GM18868 (cell line): Measurements from ENCODE around the gene ZDBF2.
A peak's percentile ranks its signal among the peaks of the same experiment; 100 is the strongest.
"Not testable (repeated sequence)": the region's sequence is repeated elsewhere in the genome, so short reads cannot be mapped to it uniquely, and the experiment has no call there.

Experiments
- ATAC-seq: cut with Tn5 transposase; IDR thresholded peaks from one replicate; pipeline ENCODE4 v1.9.1; 2021; ENCODE audit warnings: mild to moderate bottlenecking, moderate library complexity; ENCODE audit not compliant: unreplicated experiment

ZDBF2 gene

DNA sequence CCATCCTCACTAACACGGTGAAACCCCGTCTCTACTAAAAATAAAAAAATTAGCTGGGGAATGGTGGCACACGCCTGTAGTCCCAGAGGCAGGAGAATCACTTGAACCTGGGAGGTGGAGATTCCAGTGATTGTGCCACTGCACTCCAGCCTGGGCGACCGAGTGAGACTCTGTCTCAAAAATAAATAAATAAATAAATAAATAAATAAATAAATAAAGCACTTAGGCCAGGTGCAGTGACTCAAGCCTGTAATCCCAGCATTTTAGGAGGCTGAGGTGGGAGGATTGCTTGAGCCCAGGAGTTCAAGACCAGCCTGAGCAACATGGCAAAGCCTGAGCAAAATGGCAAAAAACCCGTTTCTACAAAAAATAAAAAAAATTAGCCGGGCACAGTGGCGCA is 15.8 kb upstream of the ZDBF2 start:
- ATAC-seq: not testable (repeated sequence)

DNA sequence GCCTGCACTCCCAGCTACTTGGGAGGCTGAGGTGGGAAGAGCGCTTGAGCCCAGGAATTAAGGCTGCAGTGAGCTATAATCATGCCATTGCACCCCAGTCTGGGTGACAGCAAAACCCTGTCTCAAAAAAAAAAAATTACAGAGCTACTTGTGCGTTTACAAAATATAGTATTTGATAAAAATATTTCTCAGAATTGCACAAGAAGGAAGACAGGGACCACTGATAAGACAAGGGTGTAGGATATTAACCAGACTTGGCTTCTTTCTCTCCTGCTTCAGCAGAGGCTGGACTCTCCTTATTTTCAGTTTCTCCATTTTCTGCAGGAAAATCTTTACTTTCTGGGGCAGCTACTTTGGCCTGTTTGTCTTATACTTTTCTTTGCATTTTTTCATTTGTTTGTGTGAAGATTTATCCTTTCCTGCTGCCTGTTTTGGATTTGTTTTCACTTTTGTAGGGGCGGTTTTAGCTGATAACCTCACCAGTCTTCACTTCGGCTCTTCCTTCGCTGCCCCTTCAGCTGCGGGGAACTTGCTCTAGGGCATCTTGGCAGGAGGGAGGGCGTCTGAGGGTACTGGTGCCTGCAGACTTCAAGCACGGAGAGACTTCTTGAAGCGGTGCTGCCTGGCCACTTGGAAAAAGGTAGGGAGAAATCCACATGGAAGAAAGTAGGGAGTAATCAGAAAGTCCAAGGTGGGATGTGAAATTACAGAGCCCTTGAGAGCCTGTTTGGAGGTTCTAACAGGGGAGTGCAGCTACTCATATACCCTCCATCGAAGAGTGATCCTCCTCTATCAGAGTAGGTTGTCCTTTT is 14.9 kb upstream of the ZDBF2 start:
- ATAC-seq: no peak

DNA sequence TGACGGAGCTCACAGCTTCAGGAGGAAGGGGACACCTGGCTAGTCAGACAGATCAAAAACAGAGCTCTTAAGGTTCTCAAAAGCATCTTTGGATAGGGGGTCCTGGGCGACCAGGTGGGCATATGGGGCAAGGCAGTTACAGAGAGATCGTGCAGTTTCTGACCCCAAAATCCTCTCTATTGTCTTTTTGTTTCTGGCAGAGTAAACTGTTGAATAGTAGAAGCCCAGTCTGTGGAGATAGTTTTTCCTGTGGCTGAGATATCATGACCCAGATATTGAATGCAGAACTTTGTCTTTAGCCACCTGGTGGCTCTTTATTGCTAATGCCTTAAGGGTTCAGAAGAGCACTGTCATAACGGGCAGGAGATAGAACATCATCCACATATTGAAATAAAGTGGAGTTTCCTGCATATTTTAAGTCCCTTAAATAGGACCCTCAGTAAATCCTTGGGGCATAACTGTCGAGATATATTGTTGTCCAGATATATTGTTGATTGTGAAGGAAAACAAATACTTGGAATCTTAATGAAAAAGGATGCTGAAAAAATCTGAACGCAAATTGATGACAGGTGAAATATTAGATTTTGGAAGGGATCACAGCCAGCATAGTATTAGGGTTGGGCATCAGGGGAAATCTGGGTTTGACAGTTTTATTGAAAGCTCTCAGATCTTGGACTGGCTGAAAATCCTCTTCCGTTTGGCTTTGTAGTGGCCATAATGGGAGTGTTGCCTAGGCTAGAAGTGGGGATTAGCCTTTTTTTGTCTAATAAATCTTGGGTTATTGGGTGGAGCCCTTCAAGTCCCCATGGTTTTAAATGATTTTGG is 14.1 kb upstream of the ZDBF2 start:
- ATAC-seq: peak; percentile 91

DNA sequence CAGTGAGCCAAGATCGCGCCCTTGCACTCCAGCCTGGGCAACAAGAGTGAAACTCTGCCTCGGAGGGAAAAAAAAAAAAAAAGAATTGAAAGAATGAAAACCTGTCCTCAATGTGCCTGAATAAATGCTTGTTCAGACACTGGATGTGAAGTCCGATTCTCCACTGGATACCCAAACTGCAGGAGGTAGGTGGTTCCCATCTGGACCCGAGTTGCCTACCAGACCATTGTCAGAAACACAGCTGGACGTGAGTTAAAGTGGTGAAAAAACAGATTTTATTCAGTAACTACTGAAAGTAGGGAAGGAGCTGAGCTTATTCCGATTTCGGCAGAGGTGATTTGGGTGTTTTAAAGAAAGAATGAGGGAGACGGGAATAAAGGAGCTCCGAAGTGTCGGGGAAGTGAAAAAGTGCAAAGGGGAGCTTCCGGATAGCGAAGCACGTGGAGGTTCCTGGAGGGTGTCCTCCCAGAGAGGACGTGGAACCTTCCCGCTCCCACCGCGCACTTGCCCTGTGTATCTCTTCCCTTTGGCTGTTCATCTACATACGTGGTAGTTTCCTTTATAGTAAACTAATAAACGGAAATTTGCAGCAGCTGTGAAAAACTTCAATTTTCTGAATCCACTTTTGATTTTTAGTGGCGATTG is 10.4 kb upstream of the ZDBF2 start:
- ATAC-seq: no peak

DNA sequence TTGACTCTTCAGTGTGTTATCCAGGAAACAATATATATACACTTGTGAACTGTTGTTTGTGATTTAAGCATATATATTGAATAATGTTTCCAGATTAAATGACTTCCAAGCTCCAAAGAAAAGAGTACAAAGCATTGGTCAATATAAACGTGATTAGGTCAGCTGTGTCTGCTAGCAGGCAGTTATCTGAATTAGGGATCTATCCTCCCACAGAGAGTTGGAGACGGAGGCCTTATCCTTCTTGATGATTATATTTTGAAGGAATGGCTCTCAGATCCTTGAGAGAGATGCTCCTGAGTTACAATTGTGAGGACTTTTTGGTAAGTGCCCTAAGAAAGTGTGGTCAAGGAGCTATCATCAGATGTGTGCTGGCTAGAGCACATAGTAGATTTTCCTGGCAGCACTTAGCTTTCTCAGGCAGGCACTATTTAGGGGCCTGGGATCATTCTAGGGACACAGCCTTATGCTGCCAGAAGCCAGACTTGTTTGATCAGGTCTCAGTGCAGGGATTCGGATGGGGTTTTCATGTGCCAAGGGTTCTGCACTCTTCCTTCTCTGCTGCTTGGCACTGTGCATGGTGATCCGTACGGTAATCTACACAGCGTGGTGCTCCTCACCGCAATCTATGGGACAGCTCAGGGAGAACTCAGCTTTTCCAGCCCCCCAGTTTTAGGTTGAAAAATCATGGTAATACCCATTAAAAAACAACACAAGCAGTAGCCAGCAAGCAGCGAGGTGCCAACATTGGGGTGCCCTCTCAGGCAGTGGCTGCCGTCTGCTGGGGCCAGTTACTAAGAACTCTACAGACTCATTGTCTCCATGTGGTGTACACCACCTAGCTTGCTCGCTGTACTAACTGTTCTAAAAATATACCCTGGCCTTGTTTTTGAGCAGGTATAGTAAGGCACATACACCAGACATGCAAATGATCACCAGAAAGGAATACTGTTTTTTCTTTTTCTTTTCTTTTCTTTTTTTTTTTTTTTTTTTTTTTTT is 8.0 kb upstream of the ZDBF2 start:
- ATAC-seq: no peak

DNA sequence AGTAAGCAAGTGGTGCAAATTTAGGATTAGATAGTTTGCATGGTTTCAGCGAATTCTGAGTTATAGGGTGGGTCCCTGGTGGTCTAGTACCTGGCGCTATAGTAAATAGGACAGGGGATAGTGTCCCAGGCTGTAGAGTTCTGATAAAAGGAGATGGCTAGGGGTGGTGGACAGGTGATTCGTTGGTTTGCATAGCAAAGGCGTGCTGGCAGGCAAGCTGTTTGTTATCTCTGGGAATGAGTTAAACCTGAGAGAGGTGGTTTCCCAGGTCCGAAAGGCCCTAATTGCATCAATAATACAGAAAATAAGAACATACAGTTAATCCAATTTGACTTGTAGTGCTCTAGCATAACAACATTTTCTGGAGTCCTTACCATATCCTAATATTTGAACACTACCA is 6.9 kb upstream of the ZDBF2 start:
- no peak for ATAC-seq

DNA sequence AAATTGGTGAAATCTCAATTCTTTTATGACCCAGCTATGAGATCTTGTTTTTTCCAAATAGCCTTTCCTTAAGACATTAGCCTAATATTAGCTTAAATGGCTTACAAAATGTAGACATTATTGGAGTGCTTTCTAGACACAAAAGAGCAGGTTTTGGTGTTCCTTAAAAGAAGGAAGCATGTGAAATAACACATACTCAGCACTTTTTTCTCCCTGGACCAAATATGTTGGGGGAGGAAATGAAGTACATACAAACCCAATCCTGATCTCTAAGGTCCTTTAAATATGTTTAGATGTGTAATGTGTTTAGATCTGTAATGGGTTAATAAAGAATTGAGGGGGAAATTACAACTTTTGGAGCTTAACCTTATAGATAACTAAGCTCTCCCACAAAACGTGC is 3.4 kb upstream of the ZDBF2 start:
- no peak for ATAC-seq

DNA sequence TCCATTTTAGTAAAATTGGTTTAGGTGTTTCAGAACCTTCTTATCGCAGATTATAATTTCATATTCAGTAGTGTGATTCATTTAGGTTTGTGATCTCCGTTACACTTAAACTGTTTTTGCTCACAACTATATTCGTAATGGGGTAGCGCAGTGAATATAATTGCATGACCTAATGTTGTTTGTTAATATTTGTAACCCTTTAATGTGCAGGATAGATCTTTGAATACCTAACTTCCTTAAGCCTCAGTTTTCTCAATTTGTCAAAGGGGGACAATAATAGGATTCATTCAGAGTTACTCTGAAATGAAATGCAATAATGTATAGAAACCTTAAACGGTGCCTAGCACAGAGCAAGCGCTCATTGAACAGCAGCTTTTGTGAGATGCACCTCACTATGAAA is 558 bp upstream of the ZDBF2 start:
- ATAC-seq: no peak

DNA sequence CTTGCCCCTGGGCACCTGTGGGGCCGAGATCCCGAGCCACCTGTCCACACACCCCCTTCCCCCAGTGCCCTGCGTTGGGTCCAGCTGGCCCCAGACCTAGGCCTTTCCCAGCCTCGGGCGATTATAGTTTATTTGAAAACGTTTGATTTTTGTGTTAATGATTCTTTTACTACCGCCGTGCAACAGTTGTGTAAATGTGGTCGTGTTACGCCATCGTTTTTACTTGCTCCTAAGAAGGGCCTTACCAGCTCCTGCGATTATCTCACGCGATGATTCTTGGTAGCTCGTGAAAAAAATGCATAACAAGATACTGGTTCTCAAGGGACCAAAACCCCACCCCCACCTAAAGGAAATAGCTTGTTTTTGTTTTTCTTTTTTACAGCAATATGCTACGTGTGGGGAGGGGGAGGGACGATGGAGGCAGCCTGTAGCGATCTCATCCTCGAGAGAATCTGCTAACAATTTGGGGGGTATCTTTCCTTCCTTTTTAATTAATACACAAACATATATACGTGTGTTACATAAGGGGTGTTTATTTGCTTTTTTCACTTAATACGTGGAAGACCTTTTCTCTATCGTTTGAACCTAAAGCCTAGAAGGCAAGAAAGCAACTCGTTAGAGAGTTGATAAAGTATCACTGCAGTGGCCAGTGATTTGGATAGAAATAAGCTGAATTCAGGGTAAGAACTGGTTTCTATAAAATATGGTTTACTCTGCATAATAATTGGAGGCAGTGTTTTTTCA is 1.0 kb downstream of the ZDBF2 start:
- peak; percentile 34 for ATAC-seq

DNA sequence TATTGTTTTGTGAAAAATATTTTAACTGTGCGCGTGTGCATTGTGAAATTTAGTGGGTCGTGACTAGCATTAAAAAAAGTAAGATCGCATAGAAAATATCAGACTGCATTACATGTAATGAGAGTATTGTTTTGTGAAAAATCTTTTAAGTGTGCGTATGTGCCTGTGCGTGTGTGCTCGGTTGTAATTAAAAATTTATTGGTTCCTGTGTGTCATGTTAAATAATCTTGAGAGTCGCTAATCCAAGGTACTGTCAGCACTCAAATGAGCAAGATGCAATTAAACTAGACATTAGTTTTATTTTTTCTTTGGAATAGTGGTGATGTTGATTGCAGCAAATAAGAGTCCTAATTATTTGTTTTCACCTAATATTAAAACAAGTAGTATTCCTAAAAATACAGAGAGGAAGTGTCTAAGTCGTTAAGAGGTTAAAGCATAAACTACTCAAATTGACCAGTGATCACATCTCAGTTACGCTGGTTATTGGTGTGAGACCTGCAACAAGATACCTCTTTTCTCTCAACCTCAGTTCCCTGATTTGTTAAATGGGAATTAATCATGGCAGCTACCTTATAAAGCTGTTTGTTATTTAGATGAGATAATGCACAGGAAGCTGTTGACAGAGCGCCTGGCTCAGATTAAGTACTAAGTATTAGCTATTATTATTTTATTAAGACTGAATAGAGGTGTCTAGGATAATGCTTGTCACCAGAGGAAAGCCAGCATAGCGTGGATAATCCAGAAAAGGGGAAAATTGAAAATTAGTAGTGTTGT is 1.9 kb downstream of the ZDBF2 start:
- no peak for ATAC-seq

DNA sequence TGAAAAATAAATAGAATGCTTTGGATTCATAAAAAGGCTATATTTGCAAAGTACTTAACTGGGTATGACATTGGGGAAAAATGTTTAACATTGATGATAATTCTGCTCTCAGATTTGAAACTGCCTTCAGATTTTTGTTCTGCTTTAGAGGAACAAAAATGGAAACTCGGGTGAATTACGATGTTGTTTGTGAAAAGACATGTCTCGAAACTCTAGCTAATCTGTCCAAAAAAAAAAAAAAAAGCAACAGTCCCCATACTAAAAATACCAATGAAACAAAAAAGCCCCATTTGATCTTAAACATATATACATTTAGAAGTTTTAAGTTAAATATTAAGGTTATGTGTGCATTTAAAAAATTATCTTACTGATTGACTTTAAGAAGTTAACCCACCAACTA is 3.0 kb downstream of the ZDBF2 start:
- ATAC-seq: no peak

DNA sequence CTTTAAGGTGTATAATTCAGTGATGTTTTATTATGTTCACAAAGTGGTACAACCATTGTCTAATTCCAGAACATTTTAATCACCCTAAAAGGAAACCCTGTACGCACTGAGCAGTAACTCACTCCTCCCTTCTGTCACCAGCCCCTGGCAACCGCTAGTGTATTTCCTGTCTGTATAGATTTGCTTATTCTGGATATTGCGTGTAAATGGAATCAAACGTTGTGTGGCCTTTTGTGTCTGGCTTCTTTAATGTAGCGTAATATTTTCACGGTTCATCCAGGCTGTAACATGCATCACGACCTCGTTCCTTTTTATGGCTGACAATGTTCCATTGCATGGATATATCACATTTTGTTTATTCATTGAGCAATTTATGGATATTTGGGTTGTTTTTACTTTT is 8.3 kb downstream of the ZDBF2 start:
- no peak for ATAC-seq

DNA sequence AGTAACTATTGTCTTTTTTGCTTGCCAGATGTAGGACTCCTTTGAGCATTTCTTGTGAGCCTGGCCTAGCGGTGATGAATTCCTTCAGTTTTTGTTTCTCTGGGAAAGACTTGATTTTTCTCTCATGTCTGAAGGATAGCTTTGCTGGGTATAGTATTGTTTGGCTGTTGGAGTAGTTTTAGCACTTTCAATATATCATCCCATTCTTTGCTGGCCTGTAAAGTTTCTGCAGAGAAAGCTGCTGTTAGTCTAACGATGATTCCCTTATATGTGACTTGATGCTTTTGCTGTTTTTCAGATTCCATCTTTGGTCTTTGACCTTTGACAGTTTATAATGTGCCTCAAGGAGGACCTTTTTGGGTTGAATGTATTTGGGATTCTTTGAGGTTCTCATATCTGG is 12.7 kb downstream of the ZDBF2 start:
- no peak for ATAC-seq

DNA sequence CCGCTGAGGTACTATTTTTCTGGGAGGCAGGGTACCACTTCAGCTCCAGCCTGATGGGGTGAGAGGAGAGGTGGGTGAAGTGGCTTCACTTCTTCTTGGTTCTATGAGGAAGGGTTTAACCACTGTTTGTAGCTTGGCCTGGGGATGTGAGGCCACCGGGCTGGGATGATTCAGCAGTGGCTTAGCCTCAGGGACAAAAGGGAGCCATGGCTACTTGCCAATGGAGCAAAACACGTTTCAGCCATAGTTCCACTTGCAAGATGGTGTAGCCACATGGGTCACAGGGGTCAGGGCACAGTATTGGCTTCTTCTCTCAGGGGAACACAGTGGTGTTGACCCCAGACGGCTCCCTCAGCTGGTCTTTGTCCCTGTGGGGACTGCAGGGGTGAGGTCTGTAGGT is 14.9 kb downstream of the ZDBF2 start:
- no peak for ATAC-seq

DNA sequence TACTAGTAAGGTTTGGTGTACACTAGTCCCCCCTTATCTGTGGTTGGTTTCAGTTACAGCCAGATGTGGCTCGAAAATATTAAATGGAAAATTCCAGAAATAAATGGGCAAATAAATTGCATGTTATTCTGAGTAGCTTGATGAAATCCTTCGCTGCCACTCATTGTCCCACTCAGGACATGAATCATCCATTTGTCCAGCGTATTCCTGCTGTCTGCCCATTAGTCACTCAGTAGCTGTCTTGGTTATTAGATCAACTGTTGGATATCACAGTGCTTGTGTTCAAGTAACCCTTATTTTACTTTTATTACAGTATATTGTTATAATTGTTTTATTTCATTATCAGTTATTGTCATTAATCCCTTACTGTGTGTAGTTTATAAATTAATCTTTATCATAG is 21.7 kb downstream of the ZDBF2 start:
- ATAC-seq: no peak

DNA sequence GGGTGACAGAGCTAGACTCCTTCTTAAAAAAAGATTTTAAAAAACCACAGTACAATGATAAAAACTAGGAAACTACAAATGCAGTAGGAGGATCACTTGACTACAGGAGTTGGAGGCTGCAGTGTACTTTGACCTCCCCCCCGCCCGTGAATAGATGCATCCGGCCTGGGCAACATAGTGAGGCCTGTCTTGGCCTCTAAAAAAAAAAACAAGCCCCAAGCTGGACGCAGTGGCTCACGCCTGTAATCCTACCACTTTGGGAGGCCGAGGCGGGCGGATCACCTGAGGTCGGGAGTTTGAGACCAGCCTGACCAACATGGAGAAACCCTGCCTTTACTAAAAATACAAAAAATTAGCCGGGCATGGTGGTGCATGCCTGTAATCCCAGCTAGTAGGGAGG is 25.1 kb downstream of the ZDBF2 start:
- ATAC-seq: not testable (repeated sequence)

DNA sequence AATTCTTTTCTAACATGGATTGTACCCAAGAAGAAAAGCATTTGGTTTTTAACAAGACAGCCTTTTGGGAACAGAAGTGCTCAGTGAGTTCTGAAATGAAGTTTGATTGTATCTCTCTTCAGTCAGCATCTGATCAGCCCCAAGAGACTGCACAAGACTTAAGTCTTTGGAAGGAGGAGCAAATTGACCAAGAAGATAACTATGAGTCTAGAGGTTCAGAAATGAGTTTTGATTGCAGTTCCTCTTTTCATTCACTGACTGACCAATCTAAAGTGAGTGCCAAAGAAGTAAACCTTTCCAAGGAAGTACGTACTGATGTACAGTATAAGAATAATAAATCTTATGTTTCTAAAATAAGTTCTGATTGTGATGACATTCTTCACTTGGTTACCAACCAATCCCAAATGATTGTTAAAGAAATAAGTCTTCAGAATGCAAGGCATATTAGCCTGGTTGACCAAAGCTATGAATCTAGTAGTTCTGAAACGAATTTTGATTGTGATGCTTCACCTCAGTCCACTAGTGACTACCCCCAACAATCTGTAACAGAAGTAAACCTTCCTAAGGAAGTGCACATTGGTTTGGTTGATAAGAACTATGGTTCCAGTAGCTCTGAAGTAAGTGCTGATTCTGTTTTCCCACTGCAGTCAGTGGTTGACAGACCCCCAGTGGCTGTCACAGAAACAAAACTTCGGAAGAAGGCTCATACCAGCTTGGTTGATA is 31.2 kb downstream of the ZDBF2 start:
- ATAC-seq: peak; percentile 97

DNA sequence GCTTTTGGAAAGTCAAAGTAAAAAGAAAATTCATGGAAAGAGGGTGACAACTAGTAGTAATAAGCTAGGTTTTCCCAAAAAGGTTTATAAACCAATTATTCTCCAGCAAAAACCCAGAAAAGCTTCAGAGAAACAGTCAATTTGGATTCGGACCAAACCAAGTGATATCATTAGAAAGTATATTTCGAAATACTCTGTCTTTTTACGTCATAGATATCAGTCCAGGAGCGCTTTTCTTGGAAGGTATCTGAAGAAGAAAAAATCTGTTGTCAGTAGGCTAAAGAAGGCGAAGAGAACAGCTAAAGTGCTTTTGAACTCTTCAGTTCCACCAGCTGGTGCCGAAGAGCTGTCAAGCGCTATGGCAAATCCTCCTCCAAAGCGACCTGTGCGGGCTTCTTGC is 36.6 kb downstream of the ZDBF2 start:
- ATAC-seq: no peak
